GM18517 (cell line): Measurements from ENCODE around the gene CNTN3.

Source experiments
- ATAC-seq: cut with Tn5 transposase; IDR thresholded peaks from one replicate; pipeline ENCODE4 v1.9.1; 2021; ENCODE audit warnings: mild to moderate bottlenecking, moderate library complexity; ENCODE audit not compliant: unreplicated experiment

Gene CNTN3

DNA sequence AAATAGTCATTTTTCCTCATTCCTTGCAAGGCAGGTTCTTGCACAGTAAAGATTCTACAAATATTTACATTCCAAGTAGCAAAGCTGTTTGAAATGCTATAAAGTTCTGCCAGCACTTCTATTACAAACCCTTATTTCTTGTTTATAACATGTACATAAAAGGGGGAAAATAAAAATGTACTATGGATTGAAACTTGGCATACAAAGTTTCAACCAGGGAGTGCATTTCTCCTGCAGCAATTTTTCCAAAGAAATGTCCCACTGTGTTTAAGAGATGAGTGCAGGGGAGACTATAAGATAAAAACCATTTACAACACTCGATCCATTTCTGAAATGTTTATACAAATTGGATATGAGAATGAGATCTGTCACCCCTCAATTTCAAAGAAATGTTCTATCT, 3.3 kb downstream of the CNTN3 start:
- ATAC-seq: no peak

- no peak for ATAC-seq
These were observed 6.7 kb downstream of the CNTN3 start for GRCh38 chr3:74607803-74608202.

- no peak for ATAC-seq
These were observed 7.5 kb downstream of the CNTN3 start for GRCh38 chr3:74606996-74607395.

GRCh38 chr3:74605437-74605836, 9.0 kb downstream of the CNTN3 start:
- no peak for ATAC-seq

- no peak for ATAC-seq
These were observed 11.2 kb downstream of the CNTN3 start for GRCh38 chr3:74603292-74603691.

DNA sequence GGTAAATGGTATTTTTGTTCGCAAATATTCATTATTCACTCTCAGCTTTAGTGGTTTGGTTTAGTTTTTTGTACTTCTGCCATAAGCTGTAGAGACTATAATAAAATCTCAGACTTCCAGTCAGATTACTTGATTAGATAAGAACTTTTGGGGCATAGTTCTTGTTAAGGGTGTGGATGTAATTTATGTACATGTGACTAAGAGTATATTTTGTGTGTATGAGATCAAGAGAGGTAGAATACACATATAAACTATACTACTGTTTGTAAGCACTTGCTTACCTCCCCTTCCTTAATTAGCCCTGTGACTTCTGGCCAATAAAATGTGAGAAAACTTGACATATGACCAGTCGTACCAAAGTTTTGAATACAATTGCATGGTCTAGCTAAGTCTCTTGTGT, 12.0 kb downstream of the CNTN3 start:
- no peak for ATAC-seq

- ATAC-seq: no peak
These were observed 12.7 kb downstream of the CNTN3 start for GRCh38 chr3:74601793-74602192.

- ATAC-seq: no peak
These were observed 14.9 kb downstream of the CNTN3 start for GRCh38 chr3:74599564-74599963.

DNA sequence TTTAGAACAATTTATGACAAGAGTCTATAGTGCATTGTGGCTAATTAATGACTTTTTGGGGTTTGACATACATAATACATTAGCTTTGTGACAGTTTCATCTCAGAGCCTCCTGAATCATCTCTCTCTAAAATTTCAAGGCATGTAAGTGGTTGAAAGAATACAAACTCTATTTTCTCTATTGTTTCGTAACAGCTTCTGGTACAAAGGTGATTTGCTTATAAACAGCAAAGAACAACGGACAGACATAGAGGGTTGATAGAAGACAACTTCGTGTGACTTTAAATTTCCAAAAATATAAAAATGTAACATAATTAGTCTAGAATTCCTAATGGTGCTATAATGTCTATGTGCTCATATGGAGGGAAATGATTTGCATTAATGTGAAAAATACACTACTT, 21.3 kb downstream of the CNTN3 start:
- ATAC-seq: no peak

DNA sequence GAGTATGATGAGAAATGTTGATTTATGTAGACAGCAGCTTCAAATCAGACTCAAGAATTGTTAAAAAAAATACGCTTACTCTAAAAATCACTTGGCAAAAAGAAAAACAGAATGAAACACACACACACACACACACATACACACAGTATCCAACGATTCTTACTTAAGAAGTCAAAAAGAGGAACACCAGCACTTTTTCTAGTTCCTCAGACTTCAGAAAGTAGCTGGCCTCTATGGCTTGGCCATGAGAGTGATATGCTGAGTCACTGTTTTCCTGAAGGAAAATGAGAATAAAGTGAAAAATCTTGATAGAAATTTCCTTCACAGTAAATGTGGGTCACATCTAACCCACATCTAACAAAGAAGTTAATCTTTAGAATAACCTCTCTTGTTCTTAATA, 22.1 kb downstream of the CNTN3 start:
- ATAC-seq: no peak

DNA sequence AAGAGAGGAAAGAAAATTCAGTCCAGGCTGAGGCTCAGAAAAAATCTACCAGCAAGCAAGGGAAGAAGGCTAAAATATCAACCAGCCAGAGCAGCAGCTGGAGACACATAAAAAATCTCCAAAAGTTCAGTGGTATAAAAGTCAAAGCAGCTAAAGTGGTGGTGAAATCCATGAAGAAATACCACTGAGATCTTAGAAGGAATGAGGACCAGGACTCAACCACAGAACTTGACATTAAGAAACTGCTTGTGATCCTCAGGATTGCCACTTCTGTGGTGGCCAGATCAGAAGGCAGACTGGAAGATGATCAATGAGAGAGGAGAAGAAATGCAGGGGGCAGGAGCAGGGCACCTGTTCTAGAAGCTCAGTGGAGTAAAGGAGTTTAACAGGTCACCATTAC, 22.5 kb downstream of the CNTN3 start:
- ATAC-seq: no peak

GRCh38 chr3:74591342-74591741, 23.1 kb downstream of the CNTN3 start:
- no peak for ATAC-seq

- ATAC-seq: no peak
These were observed 23.7 kb downstream of the CNTN3 start for GRCh38 chr3:74590620-74591262.

GRCh38 chr3:74584782-74585181, 29.7 kb downstream of the CNTN3 start:
- ATAC-seq: no peak

GRCh38 chr3:74582982-74583381, 31.5 kb downstream of the CNTN3 start:
- ATAC-seq: no peak

DNA sequence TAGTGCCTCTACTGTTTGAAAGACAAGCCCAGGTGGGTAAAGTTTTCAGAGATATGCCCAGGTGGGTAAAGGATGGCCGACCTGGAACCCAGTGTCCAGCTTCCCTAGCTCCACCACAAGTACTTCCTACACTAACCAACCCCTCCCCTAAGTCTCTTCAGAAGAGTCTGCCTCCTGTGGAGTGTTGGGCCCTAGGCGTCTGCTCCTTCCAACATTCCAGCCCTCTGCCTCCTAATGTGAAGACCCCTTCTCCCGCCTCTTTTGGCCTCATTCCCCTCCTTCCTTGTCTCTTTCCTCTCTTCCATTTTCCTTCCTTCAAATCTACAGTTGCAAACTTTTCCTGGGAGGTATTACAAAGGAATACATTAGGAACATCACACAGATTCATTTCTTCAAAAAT, 38.6 kb downstream of the CNTN3 start:
- no peak for ATAC-seq

GRCh38 chr3:74571118-74571517, 43.3 kb downstream of the CNTN3 start:
- ATAC-seq: no peak
